PC-9 (cell line): Measurements from ENCODE around the gene SRGAP3.

Experiments
- CTCF ChIP-seq: fragments of 200-600 bp; sonication (generic); conservative IDR thresholded peaks from 2 replicates; pipeline ENCODE4 v1.6.1; 2017; ENCODE audit warnings: mixed run types, antibody characterized with exemption, mild to moderate bottlenecking, moderate library complexity
- EZH2 ChIP-seq: fragments of 200-600 bp; sonication (generic); IDR thresholded peaks from 2 replicates; pipeline ENCODE4 v1.8.0; 2017; ENCODE audit warnings: antibody characterized with exemption, low read depth

GRCh38 chr3:9110316-9110715 is 139.1 kb downstream of the SRGAP3 start:
- no peak for TF ChIP-seq CTCF
- no peak for TF ChIP-seq EZH2
